GM11168 (cell line): ENCODE measurements around the gene C1QTNF9B.
"Not testable (repeated sequence)": the region's sequence is repeated elsewhere in the genome, so short reads cannot be mapped to it uniquely, and the experiment has no call there.

Experiments
- in situ Hi-C: fragments of 300-500 bp; cut with MboI; formaldehyde crosslinking; loops from one replicate; pipeline ENCODE4 v1.12.0; 2022; ENCODE audit warnings: low sequenced_read_pairs; ENCODE audit not compliant: unreplicated experiment

Gene C1QTNF9B

GRCh38 chr13:23899555-23899954 is 2.3 kb upstream of the C1QTNF9B start:
- in situ Hi-C loops, result no loop called here

GRCh38 chr13:23898101-23898500 is 799 bp upstream of the C1QTNF9B start:
- in situ Hi-C loops, result no loop called here

GRCh38 chr13:23894746-23895145 is 2.6 kb downstream of the C1QTNF9B start:
- in situ Hi-C loops, result loop anchor here (5.0 kb wide), 1 partner anchor 428 kb away; no protein-coding TSS in a partner anchor

- in situ Hi-C loops, result loop anchor here (5.0 kb wide), 1 partner anchor 429 kb away; no protein-coding TSS in a partner anchor
These were observed 3.5 kb downstream of the C1QTNF9B start for GRCh38 chr13:23893791-23894190.

- in situ Hi-C loops, result loop anchor here (5.0 kb wide), 1 partner anchor 432 kb away; no protein-coding TSS in a partner anchor
These were observed 7.4 kb downstream of the C1QTNF9B start for GRCh38 chr13:23889615-23890607.

- in situ Hi-C loops, result no loop called here
These were observed 8.4 kb downstream of the C1QTNF9B start, which contains the start of gene MIPEP for GRCh38 chr13:23888658-23889614. Gene MIPEP (minus strand): TSS chr13:23889400. CDS start chr13:23889320, 80 bp downstream.

GRCh38 chr13:23884361-23884760 is 12.9 kb downstream of the C1QTNF9B start:
- in situ Hi-C loops, result not testable (repeated sequence)

GRCh38 chr13:23883255-23883654 is 14.0 kb downstream of the C1QTNF9B start:
- in situ Hi-C loops, result no loop called here

- in situ Hi-C loops, result not testable (repeated sequence)
These were observed 15.9 kb downstream of the C1QTNF9B start for GRCh38 chr13:23881402-23881800.

GRCh38 chr13:23880493-23881401 is 16.6 kb downstream of the C1QTNF9B start:
- in situ Hi-C loops, result not testable (repeated sequence)

- in situ Hi-C loops, result loop anchor here (10.0 kb wide), 1 partner anchor 402 kb away; no protein-coding TSS in a partner anchor
These were observed 20.0 kb downstream of the C1QTNF9B start for GRCh38 chr13:23877286-23877685.

- in situ Hi-C loops, result loop anchor here (10.0 kb wide), 1 partner anchor 401 kb away; no protein-coding TSS in a partner anchor
These were observed 21.0 kb downstream of the C1QTNF9B start for GRCh38 chr13:23876265-23876664.

GRCh38 chr13:23871616-23872220 is 25.6 kb downstream of the C1QTNF9B start:
- in situ Hi-C loops, result loop anchor here (10.0 kb wide), 1 partner anchor 397 kb away; no protein-coding TSS in a partner anchor

GRCh38 chr13:23870356-23871140 is 26.8 kb downstream of the C1QTNF9B start:
- in situ Hi-C loops, result loop anchor here (10.0 kb wide), 1 partner anchor 396 kb away; no protein-coding TSS in a partner anchor

GRCh38 chr13:23868521-23868920 is 28.8 kb downstream of the C1QTNF9B start:
- in situ Hi-C loops, result no loop called here

GRCh38 chr13:23867027-23867491 is 30.2 kb downstream of the C1QTNF9B start:
- in situ Hi-C loops, result no loop called here

GRCh38 chr13:23866420-23867026 is 30.8 kb downstream of the C1QTNF9B start:
- in situ Hi-C loops, result no loop called here
